ENCODE measurements around the gene ADRA2C. TPM values are rescaled to one million over a fixed set of nuclear protein-coding genes. Genes with fewer than 3 reads are reported as not detected.

Gene ADRA2C
- total RNA-seq, 4 donors from 2014 or later, result 2.3 to 14.9 (median 6.5) TPM

DNA sequence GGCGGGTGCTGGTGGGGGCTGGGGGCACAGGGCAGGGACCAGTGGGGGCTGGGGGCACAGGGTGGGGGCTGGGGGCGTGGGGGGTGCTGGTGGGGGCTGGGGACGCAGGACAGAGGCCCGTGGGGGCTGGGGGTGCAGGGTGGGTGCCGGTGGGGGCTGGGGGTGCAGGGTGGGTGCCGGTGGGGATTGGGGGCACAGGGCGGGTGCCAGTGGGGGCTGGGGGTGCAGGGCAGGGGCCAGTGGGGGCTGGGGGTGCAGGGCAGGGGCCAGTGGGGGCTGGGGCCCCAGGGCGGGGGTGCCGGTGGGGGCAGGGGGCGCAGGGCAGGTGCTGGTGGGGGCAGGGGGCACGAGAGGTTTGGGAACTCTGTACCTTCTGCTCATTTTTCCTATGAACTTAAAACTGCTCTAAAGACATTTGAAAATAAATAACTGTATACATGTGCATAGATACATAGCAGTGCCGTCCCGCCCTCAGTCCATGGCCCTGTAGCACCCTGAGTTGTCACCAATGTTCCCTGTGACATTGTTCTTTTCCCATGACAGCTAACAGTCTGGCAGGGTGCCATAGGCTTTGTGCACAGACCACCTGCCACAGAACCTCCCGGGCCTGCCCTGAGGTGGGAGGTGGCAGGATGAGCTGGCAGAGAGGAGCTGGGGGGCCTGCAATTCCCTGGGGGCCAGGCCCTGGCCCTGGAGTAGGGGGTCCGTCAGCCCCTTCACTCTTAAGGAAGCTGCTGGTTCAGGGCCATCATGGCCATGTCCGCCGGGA, 35.6 kb upstream of the ADRA2C start:
- WGBS, 2 donors, result 88% methylated on average over 10 of the region's 17 CpGs
- H3K4me3 ChIP-seq (ENCODE audit: low read depth, poor library complexity, severe bottlenecking), result no peak overlapping the region
- no peak for TF ChIP-seq POLR2A (IDR thresholded peaks at IDR 0.05)
- TF ChIP-seq, protein P1, sequence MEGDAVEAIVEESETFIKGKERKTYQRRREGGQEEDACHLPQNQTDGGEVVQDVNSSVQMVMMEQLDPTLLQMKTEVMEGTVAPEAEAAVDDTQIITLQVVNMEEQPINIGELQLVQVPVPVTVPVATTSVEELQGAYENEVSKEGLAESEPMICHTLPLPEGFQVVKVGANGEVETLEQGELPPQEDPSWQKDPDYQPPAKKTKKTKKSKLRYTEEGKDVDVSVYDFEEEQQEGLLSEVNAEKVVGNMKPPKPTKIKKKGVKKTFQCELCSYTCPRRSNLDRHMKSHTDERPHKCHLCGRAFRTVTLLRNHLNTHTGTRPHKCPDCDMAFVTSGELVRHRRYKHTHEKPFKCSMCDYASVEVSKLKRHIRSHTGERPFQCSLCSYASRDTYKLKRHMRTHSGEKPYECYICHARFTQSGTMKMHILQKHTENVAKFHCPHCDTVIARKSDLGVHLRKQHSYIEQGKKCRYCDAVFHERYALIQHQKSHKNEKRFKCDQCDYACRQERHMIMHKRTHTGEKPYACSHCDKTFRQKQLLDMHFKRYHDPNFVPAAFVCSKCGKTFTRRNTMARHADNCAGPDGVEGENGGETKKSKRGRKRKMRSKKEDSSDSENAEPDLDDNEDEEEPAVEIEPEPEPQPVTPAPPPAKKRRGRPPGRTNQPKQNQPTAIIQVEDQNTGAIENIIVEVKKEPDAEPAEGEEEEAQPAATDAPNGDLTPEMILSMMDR (IDR thresholded peaks at IDR 0.05), result no peak
- intact Hi-C loops (cut with DNase I; ENCODE audit: low total_unique reads), result no loop called here
- DNase-seq (ENCODE audit: low spot score in 2 of 2), result no peak

DNA sequence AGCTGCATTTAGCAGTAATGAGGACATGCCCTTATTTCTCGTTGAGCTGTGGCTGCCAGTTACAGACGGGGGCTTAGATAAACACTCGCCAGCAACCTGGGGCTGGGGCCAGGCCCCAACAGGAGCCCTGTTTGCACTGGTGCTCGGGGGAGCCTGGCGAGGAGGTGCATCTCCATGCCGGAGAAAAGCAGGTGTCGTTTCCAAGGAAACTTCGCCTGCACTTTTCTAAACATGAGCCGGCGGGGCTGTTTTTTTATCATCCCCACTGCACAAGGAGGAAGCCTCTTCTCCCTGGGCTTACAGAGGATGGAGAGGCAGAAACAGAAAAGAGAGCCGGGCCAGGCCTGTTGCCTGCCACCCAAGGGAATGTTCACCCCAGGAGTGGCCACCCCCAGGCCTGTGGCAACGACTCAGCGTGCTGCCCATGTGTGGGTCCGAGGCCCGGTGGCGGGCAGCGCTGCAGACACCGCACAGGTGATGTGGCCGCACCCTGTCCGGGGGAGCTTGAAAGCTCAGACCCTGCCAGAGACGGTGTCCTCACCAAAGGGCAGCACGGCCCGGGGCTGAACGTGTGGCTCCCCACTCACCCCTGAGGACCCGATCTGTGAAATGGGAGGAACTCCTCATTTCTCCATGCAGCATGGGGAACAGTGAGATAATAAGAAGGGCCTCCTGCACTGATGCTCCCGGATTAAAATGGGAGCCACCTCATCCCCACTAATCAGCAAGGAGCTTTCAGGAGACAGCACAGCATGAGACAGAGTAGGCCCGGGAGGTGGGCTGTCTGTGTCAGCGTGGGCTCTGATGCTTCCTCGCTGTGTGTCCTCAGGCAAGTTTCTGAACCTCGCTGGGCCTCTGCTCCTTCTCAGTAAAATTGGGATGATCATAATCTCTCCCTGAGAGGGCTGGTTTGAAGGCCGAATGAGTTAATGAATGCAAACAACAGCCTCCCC, 33.8 kb upstream of the ADRA2C start:
- TF ChIP-seq POLR2A (IDR thresholded peaks at IDR 0.05), result no peak
- TF ChIP-seq, protein P1 (IDR thresholded peaks at IDR 0.05), result no peak
- intact Hi-C loops (cut with DNase I; ENCODE audit: low total_unique reads), result no loop called here
- H3K4me3 ChIP-seq (ENCODE audit: low read depth, poor library complexity, severe bottlenecking), result no peak overlapping the region
- 69 to 77% methylated on average over 18 to 28 of the region's 31 CpGs for WGBS, 2 donors
- DNase-seq (ENCODE audit: low spot score in 2 of 2), result no peak

DNA sequence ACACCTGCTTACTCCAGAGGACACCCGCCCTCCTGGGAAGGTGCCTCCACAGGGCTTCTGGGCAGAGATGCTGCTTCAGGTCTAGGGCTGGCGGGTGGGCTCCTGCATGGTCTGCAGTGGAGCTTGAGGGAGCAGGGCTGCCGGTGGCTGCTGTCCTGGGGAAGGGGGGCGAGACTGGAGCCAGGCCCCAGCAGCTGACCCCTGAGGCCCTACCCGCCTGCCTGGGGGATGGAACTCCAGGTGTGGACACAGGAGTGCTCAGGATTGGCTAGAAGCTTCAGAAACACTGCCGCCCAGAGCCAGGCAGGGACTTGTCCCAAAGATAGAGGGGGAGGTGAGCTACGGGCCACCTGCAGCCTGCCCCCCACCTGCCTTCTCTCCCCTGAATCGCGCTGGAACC, 33.0 kb upstream of the ADRA2C start:
- TF ChIP-seq POLR2A (IDR thresholded peaks at IDR 0.05), result no peak
- TF ChIP-seq, protein P1 (IDR thresholded peaks at IDR 0.05), result no peak
- intact Hi-C loops (cut with DNase I; ENCODE audit: low total_unique reads), result no loop called here
- 33 to 34% methylated on average over 9 of the region's 9 CpGs for WGBS, 2 donors
- H3K4me3 ChIP-seq (ENCODE audit: low read depth, poor library complexity, severe bottlenecking), result no peak overlapping the region
- no peak for DNase-seq (ENCODE audit: low spot score in 2 of 2)

DNA sequence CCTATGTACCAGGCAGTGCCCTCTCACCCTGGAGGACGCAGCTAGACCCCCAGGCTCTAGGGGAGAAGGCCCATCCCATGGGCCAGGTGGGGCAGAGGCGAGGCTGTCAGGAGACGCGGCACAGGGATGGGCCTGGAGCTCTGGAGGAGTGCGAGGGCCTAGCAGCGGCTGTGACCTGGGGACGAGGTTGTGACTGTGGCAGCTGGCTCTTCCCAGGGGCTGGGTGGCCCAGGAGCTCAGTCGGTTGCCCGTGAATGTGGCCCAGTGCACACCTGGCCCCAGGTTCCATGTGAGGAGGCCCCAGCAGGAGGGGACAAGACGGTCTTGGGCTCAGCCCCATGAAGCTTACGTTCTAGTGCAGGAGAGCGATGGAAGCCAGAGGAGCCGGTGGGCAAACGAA, 31.0 kb upstream of the ADRA2C start:
- 87 to 88% methylated on average over 14 of the region's 14 CpGs for WGBS, 2 donors
- intact Hi-C loops (cut with DNase I; ENCODE audit: low total_unique reads), result no loop called here
- no peak for TF ChIP-seq POLR2A (IDR thresholded peaks at IDR 0.05)
- TF ChIP-seq, protein P1 (IDR thresholded peaks at IDR 0.05), result no peak
- DNase-seq (ENCODE audit: low spot score in 2 of 2), result no peak
- no peak overlapping the region for H3K4me3 ChIP-seq (ENCODE audit: low read depth, poor library complexity, severe bottlenecking)

DNA sequence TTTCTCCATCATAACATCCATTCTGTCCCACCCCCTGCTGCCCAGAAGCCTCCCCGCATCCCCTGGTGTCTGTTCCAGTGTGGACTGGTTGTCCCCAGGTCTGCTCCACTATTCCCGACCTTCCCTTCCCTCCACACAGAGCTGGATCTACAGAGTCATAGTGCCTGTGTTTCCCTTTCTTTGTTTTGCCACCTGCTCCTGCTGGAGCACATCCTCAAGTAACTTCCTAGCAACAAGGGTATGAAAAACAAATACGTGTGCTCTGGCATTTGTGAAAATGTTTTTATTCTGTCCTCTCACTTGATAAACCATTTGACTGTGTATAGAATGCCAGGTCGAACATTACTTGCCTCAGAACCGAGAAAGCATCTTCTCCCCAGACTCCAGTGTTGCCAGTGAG, 29.9 kb upstream of the ADRA2C start:
- 78 to 79% methylated on average over 5 of the region's 5 CpGs for WGBS, 2 donors
- intact Hi-C loops (cut with DNase I; ENCODE audit: low total_unique reads), result no loop called here
- no peak overlapping the region for H3K4me3 ChIP-seq (ENCODE audit: low read depth, poor library complexity, severe bottlenecking)
- TF ChIP-seq, protein P1 (IDR thresholded peaks at IDR 0.05), result no peak
- no peak for TF ChIP-seq POLR2A (IDR thresholded peaks at IDR 0.05)
- DNase-seq (ENCODE audit: low spot score in 2 of 2), result no peak

Measured in lower leg skin (tissue), 4 donors.